Left renal pelvis (tissue), 4 donors: ENCODE results near the gene UBE2H. TPM values are rescaled to one million over a fixed set of nuclear protein-coding genes. Genes with fewer than 3 reads are reported as not detected.
"Not testable (repeated sequence)": the region's sequence is repeated elsewhere in the genome, so short reads cannot be mapped to it uniquely, and the experiment has no call there.

Experiments used
- DNase-seq, 4 donors: peaks; one replicate each; pipeline ENCODE4 v3.0.0-alpha.2; 2013; ENCODE audit warnings: low read depth in 4 of 4, low spot score in 3 of 4
- polyA plus RNA-seq, 4 donors: library from polyadenylated mRNA; unstranded; fragments of 120-200 nt; gene quantifications; one replicate each; pipeline ENCODE4 v1.2.1, GENCODE V29; 2013; ENCODE audit not compliant: insufficient read length in 4 of 4

The UBE2H gene
- polyA plus RNA-seq, 4 donors = 107 to 130 (median 121) TPM

- no peak for DNase-seq
These were observed 99.0 kb downstream of the UBE2H start for GRCh38 chr7:129853661-129854268.

GRCh38 chr7:129851809-129852208, 101.0 kb downstream of the UBE2H start:
- DNase-seq = no peak

DNA sequence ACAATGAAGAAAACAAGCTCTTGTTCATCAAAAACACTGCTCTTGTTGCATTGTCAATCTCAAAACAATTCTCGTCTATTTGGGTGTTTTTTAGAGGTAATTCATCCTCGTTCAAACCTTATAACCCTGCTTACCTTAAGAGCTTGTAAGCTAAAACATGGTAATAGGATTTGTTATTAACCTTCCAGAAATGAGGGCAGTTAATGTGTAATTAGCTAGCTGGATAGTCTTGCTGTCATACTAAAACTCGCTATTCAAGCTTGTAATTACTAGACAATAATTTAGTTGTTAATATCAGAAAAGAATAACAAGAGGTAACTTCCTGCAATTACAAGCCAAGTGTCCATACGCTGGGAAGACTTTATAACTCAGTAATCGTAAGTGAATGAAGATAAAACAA, 101.6 kb downstream of the UBE2H start:
- DNase-seq = no peak

DNA sequence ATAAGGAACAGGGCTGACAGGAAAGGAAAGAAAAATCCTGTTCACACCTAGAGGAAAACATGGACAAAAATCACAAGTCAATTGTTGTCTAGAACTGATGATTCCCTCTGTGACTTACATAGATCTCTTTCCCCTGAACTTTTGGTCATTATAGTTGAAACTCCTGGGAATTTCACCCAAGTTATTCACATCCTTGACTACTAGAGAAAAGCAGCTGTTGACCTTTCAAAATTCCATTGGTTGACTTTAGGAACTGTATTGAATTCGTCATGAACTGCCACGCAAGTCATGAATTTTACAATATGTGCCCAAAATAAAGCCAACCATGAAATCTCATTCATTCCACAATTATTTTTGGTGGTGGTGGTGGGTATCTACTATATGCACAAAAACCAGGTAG, 104.3 kb downstream of the UBE2H start:
- DNase-seq = no peak

GRCh38 chr7:129845972-129846327, 106.8 kb downstream of the UBE2H start:
- no peak for DNase-seq

DNA sequence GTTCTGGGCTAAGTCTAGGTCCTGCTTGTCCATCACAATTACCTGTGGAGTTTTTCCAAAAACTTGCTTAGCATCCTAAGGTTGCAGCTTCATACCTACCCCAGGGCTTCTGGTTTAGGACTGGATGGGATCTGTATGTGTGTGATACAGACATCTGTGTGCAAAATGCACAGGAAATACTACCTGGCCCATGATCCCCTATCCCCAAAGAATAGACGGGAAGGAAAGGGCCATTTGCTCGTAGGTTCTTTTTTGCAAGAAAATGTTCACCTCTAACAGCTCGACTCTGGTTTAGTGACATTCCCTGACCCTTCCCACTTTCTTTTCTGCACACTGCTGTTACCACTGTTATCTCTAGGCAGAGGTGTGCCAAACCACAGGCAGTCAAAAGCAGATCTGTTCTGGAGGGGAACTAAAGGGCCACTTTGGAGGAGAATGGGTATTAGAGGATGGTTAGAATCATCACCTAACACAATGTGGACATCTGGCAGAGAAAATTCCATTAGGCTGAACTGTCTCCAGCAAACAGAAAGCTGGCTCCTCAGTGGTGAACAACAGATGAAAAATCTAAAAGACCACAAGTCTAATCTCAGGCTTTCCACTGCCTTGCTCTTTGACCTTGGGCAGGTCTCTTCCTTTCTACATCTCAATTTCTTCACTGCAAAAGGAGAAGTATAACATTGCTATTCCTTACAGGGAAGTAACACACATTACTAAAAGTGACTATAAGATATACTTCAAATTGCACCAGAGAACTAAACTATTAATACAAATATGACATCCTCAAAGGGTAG, 107.4 kb downstream of the UBE2H start:
- DNase-seq = no peak

DNA sequence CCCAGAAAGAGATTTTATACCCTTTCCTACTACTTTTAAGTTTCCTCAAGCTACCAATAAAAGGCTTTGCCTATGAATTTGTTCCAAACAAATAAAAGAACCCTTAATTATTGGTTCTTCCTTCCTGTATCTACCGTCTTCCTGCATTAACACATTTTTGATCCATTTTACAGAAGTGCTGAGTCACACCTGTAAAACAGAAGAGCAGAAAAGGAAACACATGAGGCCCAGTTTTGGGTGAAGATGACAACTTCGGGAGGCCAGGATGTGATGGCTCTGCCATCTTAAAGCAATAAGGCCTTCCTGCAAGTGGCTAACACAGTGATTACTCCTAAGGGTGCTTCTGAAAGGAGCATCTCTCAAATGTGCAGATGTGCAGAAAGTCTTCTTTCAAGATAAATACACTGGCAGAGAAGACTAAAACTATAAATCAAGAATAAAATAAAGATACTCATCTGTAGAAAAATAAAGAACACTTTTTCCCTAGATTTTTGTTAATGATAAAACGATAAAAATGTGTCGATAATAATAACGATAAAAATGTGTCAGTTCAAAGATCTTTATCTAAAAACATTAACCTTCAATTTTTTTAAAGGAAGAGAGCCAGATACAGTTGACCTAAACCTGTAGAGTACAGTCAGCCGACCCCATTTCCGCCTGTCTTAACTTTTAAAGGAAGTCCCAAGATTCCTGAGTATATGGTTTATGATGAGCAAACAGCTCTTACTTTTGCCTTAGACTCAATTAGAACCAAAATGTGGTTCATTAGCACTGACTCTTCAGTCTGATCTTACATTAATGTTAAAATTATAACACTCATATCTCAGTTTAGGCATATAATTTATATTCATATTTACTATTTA, 108.6 kb downstream of the UBE2H start:
- DNase-seq = no peak

DNA sequence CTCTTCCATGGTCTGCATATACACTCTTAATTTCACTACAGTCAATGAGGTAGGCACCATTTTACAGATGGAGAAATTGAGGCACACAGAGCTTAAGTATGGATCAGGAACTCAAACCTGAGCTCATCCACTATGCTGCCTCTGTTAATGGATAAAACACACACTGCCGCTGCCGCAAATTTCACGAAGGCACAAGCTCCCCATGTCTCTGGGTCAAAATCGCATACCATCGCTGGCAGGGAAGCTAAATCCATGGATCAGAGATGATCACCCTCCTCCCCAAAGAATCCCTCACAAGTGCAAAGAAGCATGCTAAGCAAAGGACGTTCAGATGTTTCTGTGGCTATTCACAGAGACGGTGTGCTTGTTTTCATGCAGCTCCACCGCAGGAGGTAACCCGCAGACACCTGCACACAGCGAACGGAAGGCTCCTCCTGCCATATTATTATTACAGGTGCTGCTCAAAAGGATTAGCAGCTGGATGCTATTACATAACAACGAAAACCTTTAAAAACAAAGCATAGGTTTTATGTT, 109.3 kb downstream of the UBE2H start:
- no peak for DNase-seq

GRCh38 chr7:129841465-129841864, 111.3 kb downstream of the UBE2H start:
- no peak for DNase-seq

GRCh38 chr7:129840757-129841156, 112.0 kb downstream of the UBE2H start:
- DNase-seq = no peak

GRCh38 chr7:129836983-129837382, 115.8 kb downstream of the UBE2H start:
- DNase-seq = no peak

- no peak for DNase-seq
These were observed 117.2 kb downstream of the UBE2H start for GRCh38 chr7:129835569-129835968.

- not testable (repeated sequence) for DNase-seq
These were observed 119.4 kb downstream of the UBE2H start for GRCh38 chr7:129833353-129833752.

DNA sequence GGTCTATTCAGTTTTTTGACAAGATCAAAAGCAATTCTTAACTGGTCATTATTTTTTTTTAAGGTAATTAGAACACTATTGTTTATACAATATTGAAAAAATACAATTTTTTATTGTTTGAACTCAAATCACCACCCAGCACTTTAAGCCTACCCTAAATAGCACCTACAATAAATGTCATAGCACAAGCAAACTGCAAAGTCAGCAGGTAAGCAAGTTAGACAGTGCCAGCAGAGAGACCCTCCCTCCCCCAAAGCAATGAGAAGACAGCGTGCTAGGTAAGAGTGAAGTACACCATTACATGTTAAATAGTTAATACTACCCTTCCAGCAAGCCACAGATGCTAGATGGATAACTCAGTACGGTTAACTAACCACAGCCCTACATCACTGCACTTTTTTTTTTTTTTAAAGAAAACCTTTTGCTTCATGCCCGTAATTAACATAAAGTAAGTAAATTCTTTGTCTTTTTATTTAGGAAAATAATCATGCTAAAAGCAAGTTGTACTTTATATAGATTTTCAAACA, 120.0 kb downstream of the UBE2H start:
- DNase-seq = no peak

DNA sequence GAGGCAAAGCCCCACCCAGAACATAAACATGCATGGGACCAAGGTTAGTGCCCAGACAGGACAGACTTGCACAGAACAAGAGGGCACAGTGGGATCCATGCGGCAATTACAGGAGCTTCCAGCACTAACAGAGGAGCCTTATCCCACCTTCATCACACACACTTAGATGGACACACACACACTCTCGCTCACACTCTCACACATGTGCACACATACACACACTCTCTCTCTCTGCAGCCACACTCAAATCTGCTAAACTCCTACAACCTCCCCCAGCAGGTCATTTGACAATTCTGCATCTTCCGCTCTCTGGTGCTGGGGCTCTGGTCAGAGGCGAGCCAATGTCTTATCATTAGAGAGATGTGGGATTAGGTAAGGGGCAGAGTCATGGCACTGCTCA, 120.5 kb downstream of the UBE2H start:
- DNase-seq = no peak

GRCh38 chr7:129831424-129832058, 121.2 kb downstream of the UBE2H start:
- DNase-seq = no peak

DNA sequence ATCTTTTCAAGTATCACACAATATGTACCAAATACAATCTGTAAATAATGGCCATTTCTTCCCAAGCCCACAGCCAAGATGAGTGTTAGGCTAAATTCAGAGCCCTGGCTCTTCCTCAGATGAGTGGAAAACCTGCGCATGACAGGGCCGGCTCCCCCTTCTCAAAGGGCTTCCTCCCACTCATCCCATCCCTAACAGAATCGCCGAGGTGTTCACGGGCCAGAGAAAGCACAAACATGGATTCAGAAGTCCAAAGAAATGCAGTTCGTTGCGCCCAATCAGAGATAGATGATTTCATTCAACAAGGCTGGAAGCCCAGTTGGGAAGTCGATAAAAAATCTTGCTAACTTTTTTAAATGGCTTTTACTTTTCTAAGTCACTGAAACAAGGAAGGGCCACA, 121.8 kb downstream of the UBE2H start:
- DNase-seq = no peak

DNA sequence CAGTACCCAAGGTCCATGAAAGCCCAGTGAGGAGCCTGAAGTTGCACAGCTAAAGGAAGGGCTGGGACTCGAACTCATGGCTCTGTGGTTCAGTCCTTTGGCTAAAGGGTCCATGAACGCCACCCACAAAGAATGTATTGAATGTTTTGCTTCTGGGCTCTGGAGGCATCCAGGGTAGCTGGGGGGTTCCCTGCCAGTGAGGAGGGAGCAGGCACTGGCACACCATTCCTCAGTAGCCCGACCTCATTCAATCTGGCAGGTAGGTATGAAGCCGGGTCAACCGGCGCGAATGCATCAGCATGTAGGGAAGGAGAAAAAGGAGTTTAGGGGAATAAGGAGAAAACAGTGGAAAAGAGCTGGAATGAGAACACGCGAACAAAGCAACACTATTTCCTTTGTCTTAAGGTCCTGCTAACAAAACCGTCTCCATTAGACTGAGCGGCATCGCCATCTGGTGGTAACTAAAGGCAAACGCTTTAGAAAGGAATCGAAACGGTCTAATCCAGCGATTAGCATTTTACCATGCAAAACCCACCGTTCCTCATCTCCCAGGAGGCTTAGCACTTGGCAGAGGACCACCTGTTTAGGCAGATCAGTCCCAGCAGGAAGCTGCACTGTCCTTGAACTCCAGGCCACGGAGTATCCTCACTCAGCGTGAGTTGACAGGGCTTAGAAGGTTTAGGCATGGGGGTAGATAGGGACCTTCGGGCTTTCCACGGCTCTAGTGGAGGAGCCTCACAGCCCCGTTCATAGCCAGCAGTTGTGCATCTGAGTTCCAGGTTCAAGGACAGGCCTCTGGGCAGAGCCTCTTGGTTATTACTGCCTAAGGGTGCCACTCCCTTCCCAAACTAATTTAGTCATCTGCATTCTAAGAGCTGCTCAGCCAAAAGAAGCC, 122.8 kb downstream of the UBE2H start:
- peak in 3 of 4 donors; percentile 68 to 77 (median 76) for DNase-seq

- DNase-seq = no peak
These were observed 123.6 kb downstream of the UBE2H start for GRCh38 chr7:129828989-129829736.
